HG03439 (cell line): ENCODE results near the gene TTC16.

ENCODE experiments used
- ATAC-seq: cut with Tn5 transposase; IDR thresholded peaks from one replicate; pipeline ENCODE4 v1.9.1; 2021; ENCODE audit warnings: mild to moderate bottlenecking, moderate library complexity; ENCODE audit not compliant: unreplicated experiment

Gene TTC16

DNA sequence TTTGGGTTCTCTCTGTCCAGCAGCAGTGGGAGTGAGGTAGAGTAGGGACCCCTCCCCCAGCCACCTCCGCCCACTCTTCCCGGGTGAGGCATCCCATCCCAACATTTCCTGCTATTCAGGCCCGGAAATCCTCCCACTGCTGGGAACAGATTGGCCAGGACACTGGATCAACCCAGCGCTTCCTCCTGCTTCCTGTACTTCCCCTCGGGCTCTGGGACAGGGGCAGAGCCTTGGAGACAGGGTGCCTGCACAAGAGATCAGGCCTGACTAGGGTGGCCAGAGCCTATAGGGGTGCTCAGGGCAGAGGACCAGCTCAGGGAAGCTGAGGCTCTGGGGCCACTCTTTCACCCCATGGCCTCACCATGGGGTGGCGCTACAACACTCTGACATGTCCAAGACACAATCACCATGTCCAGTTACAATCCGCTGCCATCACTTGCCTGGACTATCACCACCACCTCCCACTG is 48.1 kb downstream of the TTC16 start:
- ATAC-seq: no peak

DNA sequence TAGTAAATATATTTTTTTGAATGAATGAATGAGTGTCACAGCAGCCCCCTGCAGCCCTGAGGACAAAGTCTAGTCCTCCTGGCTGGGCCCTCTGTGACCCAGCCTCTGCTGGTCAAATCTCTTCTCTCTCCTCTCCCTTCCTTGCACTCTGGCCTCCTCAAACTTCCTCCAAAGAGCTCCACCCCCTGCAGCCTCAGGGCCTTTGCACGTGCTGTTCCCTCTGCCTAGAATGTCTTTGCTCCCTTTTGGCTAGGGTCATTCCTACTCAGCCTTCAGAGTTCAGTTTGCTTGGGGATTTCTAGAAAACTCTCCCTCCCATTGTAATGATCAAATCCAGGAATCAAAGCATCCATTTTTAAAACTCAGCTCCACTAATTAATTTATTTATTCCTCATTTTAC is 49.5 kb downstream of the TTC16 start:
- ATAC-seq: no peak

DNA sequence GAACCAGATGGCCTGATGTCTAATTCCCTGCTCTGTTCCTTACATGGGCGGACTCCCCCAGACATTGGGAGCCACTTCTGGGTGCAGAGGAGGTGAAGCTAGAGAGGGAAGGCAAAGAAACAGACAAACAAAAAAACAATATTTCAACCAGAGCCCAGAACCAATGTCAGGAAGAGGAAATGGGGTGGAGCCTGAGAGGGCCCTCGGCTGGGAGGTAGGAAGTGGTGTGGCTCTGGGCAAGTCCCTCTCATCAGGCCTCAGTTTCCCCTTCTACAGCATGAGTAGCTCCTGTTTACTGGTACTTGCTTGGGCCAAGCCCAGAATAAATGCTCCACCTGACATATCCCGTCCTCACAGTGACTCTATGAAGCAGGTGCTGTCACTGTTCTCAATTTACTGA is 51.5 kb downstream of the TTC16 start:
- ATAC-seq: no peak

DNA sequence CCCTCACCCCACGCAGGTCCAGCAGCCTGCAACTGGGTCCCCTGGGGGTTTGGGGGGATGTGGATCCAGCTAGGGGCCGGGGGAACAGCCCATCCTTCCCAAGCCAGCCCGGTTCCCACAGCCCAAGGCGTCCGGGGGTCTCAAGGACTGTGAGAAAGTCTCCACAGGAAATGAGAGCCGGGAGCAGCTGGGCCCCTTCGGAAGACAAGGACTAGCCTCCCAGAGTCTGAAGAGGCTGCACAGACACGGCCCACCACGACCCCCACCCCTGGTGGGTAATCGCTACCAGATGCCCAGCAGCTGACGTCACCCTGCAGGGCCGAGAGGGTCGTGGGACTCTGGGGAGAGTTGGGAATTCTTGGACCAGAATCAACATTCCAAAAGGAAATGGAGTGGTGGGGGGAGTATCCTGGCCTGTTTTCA is 52.0 kb downstream of the TTC16 start:
- no peak for ATAC-seq

DNA sequence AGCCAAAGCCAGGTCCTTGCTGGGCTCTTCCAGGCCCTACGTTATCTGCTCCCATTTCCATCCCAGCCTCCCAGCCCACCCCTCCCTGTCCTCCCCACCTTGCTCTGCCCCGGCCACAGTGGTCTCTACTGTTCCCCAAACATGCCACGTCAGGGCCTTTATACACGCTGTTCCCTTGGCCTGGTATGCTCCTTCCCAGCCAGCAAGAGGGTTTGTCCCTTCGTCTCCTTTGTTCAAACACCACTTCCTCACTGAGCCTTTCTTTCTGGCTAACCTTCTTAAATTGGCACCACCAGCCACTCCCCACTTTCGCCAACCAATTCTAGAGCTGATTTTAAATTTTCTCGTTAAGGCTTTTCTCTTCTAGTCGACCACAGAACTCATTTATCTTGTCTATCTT is 52.8 kb downstream of the TTC16 start:
- no peak for ATAC-seq

DNA sequence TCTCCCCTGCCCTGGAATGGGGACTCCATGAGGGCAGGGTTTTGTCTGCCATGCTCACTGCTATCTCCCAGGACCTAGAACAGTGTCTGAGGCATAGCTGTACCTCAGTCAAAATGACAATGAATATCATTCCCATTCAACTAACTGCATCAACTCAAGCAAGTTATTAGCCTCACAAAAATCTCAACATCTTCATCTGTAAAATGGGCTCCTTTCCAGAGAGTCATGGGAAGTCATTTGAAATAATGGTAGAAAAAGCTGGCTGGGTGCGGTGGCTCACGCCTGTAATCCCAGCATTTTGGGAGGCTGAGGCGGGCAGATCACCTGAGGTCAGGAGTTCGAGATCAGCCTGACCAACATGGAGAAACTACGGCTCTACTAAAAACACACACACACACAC is 53.2 kb downstream of the TTC16 start:
- no peak for ATAC-seq

DNA sequence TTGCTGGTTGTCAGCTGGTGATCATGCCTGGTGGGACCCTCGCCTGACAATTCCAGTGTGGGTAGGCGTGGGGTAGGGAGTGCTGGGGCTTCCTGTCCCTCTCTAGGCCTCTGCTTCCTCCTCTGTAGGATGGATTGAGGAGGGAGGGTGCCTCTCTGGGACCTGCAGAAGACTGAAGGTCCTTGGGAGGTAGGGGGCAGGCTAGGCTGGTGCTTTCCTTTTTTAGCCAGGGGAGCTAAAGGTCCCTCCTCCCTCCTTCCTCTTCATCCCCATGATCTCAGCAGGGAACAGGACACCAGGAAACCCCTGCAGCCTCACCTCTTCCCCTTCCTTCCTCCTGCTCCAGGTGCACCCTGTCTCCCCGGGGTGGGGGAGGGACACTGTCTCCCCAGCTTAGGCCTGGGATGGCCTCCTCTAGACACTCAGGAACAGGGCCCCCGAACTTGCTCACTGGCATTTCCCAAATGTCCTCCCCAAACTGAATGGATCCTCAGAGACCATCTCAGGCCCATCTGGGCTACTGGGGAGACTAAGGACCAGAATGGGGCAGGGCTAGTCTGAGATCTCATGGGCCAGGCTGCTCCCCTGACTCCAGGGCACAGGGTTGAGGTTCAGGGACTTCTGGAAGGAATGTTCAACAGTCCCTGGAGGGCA is 54.2 kb downstream of the TTC16 start:
- ATAC-seq: no peak

DNA sequence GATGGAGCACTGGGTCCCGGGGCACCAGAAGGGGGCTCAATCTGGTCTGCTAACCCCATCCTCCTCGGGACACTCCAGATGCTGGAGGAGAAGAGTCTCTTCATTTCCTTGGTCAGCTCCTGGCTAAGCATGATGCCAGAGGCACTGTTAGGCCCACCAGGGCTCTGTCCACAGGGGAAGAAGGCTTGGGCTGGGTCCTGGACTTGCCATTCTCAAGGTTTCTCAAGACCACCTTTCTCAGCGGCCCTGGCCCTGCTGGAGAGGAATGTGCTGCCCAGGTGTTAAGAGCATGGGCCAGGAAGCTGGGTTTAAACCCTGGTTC is 54.7 kb downstream of the TTC16 start:
- ATAC-seq: no peak

DNA sequence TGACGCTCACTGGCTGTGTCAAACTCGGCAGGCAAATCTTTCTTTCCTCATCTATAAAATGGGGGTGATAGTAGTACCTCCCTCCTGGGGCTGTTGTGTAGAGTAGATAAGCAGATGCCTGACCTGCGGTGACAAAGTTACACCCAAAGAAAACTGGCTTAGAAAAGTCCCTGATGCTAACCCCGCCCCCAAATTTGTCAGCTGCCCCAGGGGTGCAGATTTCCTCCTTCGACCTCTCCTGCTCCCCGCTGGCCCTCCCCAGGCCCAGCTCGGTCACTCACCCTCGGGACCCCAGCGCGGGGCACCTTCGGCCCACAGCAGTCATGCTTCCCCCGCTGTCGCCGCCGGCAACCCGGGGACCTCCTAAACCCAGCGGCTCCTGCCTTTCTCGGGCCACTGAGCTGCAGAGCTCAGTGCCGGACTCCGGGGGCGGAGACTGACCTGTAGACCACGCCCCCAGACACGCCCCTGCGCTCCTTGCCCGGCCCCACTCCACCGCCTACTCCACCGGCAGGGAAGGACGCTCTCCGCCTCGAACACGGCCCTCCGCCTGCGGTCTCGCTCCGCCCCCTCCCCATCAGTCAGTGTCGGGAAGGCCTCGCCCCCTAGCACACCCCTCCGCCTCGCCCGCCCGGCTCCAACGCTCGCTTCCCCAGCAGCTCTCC is 55.2 kb downstream of the TTC16 start:
- peak; percentile 87 for ATAC-seq

DNA sequence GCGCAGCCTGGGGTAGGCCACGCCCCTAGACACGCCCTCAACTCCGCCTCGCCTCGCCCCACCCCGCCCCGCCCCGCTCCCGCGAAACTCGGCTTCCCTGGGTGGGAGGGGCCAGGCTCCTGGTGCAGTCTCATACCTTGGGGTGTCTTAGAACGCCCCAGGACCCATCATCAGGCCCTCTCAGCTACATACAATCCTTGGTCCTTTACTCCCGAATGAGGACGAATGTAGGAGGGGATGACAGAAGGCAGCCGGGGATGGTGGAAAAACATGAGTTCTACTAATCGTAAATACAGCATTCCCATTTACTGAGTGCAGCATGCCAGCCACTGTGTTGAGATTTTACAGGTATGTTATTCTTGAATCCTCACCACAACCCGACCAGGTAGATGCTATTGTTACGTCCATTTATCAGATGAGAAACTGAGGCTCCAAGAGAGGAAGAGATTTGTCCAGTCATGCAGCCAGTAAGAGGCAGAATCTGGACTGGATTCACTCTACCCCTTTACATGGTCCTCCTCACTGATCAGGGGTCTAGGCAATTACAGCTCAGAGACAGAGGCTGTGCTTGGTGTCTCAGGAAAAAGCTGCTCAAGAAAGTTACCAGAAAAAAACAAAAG is 55.8 kb downstream of the TTC16 start:
- ATAC-seq: no peak

DNA sequence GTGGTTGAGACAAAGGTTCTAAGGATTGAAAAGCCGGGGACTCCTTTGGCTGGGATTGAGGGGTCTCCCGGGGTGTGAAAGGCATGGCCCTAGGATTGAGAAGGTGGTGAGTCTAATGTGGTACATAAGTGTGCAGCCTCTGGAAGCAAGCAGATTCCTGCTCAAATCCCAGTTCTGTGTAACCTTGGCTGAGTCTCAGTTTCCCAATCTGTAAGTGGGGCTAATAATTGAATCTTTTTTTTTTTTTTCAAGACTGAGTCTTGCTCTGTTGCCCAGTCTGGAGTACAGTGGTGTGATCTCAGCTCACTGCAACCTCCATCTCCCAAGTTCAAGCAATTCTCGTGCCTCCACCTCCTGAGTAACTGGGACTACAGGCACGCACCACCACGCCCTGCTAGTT is 56.7 kb downstream of the TTC16 start:
- ATAC-seq: no peak

DNA sequence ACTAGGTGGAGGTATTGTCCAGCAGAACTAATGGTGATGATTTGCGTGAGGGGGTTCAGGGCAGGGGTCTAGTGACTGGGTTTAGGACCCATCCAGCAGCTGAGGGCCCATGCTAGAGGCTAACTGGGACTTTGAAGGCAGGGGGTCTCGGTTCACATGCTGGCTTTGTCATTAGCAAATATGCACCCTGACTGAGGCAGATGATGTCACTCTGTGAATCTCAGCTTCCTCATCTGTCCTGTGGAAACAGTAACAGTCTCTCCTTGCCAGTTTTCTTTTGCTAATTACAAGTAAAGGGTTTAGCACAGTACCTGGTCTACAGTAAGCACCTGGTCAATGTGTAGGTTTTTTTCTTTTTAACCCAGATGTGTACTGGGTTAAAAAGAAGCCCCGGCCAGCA is 57.4 kb downstream of the TTC16 start:
- ATAC-seq: no peak

DNA sequence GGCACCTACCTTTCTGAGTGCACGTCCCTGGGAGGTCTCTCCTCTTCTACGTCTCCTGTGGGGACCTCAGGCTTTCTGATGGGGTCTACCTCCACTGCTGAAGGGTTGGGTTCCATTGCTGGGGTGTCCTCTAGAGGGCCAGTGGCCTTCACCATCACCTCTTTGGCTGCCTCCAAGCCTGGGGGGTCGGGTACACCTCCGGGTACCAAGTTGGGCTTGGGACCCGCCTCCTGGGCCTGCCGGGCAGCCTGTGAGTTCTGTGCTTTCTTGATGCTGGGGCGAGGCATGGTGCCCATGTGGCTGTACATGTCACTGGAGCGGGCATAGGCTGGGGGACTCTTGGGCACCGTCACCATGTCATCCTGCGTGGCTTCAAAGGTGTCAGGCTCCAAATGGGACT is 58.1 kb downstream of the TTC16 start:
- ATAC-seq: no peak

DNA sequence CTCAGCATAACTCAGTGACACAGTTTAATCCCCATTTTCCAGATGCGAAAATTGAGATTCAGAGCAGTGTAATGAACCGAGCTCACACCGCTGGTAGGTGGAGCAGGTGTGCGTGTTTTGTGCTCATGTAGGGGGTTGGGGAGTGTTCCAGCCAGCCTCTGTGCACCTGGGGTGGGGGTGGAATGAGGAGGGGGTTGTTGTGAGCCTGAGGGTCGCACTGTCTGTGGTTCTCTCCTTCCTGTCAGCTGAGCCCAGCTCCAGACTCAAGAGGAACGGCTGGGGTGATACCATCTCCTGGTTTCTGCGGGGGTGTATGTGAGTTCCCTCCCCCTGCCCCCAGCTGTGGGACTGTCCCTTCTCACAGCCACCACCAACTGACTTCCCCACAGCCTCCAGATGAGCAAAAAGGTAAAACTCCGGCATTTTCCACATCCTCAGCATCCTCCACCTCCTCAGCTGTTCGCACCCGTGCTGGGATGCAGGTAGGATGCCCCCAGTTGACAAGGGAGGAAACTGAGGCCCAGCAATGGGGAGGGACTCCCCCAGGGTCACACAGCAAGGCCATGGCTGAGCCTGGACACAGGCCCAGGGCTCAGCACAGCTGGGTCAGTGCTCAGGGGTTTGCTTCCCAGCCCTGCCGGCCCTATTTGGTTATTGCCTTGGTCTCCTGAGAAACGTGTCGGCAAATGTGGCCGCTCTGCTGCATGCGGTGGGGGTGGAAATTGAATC is 60.5 kb downstream of the TTC16 start:
- ATAC-seq: peak; percentile 27

DNA sequence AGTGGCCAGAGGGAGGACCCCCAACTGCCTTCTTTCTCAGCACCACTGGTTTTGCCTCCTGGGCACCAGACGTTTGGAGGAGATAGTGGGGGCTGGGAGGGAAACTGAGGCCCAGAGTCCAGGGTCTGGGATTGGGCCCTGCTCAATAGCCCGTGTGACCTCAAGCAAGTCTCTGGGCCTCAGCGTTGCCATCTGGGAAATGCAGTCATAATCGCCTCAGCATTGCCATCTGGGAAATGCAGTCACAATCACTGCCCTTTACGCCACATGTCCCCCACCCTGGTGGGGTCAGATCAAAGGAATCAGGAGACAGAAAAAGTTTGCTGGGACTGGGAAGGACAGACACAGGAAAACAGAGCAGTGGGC is 61.0 kb downstream of the TTC16 start:
- ATAC-seq: no peak

DNA sequence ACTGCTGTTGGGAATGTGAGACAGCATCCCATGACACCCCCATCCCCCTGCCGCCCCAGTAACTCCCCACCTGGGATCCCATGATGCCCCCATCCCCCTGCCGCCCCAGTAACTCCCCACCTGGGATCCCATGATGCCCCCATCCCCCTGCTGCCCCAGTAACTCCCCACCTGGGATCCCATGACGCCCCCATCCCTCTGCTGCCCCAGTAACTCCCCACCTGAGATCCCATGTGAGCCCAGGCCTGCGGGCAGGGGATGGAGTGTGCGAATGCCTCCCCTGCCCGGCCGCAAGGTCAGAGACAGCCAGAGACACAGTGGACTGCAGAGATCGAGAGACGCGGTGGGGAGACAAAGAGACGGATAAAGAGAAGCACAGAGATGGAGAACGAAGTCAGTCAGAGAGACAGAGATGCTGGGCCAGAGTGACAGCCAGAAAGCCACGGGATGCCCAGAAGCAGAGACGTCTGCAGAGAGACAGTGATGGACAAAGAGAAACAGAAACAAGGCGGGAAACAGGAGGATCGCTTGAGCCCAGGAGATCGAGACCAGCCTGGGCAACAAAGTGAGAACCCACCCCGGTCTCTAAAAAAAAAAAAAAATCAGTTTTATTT is 61.6 kb downstream of the TTC16 start:
- ATAC-seq: no peak

DNA sequence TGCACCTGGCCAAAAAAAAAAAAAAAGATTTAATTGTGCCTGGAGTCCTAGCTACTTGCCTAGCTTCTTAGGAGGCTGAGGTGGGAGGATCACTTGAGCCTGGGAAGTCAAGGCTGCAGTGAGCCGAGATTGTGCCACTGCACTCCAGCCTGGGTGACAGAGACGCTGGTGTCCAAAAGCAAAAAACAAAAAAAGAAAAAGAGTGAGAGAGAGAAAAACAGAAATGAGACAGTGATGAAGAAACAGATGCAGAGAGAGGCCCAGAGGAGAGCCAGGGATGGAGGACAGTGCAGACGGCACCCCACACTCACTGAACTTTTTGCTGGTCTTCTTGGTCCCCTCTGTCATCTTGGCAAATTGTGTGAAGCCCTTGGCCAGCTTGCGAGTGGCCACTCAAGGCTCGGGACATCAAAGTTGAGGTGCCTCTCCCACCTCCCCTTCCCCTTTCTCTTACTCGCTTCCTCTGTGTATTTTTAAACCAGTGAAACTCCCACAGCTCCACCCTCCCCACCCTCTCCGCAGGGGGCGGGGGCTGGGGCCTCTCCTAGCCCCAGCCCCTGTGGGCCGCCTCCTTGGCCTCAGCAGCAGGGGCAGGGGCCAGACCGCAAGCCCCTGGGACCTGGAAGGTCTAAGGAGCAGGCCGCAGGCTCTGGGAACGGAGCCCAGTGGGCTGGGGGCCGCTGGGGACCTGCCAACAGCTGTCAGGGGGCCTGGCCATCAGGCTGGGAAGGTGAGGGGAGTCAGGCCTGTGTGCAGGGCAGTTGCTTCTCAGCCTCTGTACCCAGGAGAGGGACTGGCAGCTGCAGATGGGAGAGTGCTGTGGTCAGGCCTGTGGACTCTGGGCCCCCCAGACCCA is 62.6 kb downstream of the TTC16 start, which contains the start of gene SH2D3C:
TSS of gene SH2D3C (minus strand) at position 387 of the 856 bp plus-strand sequence. CDS start at position 348, 39 bp downstream.
- peak; percentile 28 for ATAC-seq

DNA sequence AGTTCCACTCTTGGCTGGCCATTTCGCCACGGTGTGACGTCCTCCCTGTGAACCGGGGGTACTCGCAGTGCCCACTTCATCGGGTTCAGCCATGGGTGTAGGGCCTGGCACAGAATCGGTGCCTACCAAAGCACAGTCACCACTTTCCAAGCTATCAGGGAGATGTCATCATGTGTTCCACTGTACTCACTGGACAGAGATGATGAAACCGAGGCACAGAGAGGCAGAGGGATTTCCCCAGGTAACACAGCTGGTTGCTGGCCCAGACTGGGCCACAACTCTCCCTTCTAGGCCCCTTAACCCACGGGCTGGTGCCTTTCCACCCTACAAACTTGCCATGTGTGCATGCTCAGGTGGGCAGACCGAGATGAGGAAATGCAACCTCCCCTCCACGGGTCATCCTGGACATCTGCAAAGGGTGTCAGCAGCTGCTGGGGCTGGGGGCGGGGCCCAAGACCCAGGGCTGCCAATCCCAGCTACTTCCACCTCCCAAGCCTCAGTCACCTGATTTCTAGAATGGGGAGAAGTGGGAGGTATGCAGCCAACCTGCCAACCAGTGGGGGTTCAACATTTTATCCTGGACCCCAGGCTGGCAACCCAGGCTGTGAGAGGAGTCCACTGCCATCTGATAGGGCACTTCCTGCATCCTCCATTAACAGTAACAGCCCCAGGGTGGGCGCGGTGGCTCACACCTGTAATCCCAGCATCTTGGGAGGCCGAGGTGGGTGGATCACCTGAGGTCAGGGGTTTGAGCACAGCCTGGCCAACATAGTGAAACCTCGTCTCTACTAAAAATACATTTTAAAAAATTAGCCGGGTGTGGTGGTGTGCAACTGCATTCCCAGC is 63.5 kb downstream of the TTC16 start:
- ATAC-seq: peak; percentile 36

DNA sequence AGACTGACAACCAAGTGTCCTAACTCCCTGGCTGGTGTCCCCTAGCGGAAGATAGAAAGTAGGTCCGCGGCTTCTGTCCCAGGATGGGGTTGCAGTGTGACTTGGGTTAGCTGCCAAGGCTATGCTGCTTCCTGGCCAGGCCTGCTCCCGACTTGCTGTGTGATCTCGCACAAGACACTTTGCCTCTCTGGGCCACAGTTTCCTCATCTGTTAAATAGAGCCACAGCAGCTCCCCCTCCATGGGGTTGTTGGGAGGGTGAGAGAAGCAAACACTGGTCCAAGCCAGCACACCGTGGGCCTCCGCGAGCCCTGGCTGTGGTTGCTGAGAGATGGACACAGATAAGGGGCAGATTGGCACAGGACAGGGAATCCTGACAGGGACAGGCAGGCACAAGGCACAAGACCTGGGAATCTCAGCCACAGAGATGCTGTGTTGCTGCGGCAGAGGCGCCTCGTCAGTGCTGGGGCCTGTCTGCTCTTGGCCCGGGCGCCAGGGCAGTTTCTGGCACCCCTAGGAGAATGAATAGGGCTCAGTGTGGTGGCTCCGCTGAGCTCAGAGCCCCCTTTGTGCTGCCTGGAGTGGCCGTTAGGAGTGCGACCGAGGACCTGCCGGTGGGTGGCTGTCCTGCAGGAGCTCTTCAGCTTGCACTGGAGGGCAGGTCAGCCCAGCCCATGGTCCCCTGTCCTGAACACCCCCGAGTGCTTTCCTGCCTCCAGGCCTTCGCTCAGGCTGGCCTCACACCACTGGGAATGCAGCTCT is 64.4 kb downstream of the TTC16 start:
- ATAC-seq: no peak
